Stimulated activated CD4-positive, alpha-beta T cell treated with anti-CD3 and anti-CD28 coated beads, TNF-alpha, amount 100 ng/mL, for 48 hours (primary cell): Measurements from ENCODE around the gene CHAT.

ENCODE experiments used
- DNase-seq, 3 donors: peaks; one replicate each; pipeline ENCODE4 v3.0.0-alpha.2; 2020; ENCODE audit warnings: low read depth in 3 of 3

The CHAT gene

GRCh38 chr10:49613882-49614241 is at the start of gene CHAT:
CHAT (plus strand) TSS chr10:49614037; CDS start chr10:49614190, 153 bp downstream.
- DNase-seq, result no peak

- DNase-seq, result no peak
Observed at GRCh38 chr10:49564461-49565009, 49.3 kb upstream of the CHAT start.

GRCh38 chr10:49567810-49568209 is 46.0 kb upstream of the CHAT start:
- no peak for DNase-seq

GRCh38 chr10:49568235-49568634 is 45.6 kb upstream of the CHAT start:
- no peak for DNase-seq

GRCh38 chr10:49569031-49569631 is 44.7 kb upstream of the CHAT start:
- DNase-seq, result no peak

- DNase-seq, result no peak
Observed at GRCh38 chr10:49571388-49571787, 42.4 kb upstream of the CHAT start.

GRCh38 chr10:49572594-49573114 is 41.2 kb upstream of the CHAT start:
- DNase-seq, result no peak

- no peak for DNase-seq
Observed at GRCh38 chr10:49575489-49576072, 38.3 kb upstream of the CHAT start.

GRCh38 chr10:49577182-49577925 is 36.5 kb upstream of the CHAT start:
- DNase-seq, result no peak

GRCh38 chr10:49578392-49578791 is 35.4 kb upstream of the CHAT start:
- DNase-seq, result no peak

- DNase-seq, result no peak
Observed at GRCh38 chr10:49579621-49580020, 34.2 kb upstream of the CHAT start.

GRCh38 chr10:49585387-49585786 is 28.4 kb upstream of the CHAT start:
- no peak for DNase-seq

GRCh38 chr10:49587981-49588380 is 25.9 kb upstream of the CHAT start:
- no peak for DNase-seq

GRCh38 chr10:49592726-49593563 is 20.9 kb upstream of the CHAT start:
- DNase-seq, result peak; percentile 25 to 44 (median 26)

GRCh38 chr10:49593564-49593875 is 20.3 kb upstream of the CHAT start:
- no peak for DNase-seq

GRCh38 chr10:49593998-49594397 is 19.8 kb upstream of the CHAT start:
- DNase-seq, result no peak

GRCh38 chr10:49594594-49594993 is 19.2 kb upstream of the CHAT start:
- DNase-seq, result no peak

- no peak for DNase-seq
Observed at GRCh38 chr10:49595003-49595712, 18.7 kb upstream of the CHAT start.

GRCh38 chr10:49595713-49596492 is 17.9 kb upstream of the CHAT start:
- DNase-seq, result no peak

- no peak for DNase-seq
Observed at GRCh38 chr10:49596493-49596809, 17.4 kb upstream of the CHAT start.

- no peak for DNase-seq
Observed at GRCh38 chr10:49596836-49597235, 17.0 kb upstream of the CHAT start.
